ENCODE data around the gene STIMATE.

Gene STIMATE

DNA sequence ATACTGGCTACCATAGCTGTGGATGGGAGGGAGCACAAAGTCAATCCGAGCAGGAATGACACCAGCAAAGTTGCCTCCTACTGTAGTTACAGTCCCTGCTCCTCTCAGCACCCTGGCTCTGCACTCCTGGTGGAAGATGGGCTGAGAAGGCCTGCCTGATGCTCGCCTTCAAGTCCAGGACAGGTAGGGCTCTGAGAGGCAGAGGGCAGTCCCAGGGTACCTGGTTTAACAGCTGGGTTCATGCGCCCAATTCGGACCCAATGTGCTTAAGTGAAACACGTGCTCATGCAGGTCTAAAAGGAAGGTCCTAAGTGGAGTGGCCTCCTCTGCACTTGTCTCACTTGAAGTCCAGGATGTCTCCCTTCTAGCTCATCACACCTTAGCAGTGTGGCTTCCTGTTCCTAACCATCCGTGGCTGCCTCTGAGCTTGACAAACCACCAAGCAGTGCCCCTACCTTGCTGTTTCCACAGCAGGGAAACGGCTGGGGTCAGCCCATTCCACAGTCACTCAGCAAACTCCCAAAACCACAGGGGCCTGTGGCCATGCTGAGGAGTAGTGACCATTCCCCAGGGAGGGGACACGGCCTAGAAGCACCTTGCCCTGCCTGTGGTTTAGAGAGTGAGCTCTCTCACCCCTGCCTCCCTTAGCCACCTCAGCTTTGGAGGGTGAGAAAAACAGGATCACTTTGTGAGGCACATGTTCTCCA is 58.6 kb downstream of the STIMATE start:
- no peak for DNase-seq

DNA sequence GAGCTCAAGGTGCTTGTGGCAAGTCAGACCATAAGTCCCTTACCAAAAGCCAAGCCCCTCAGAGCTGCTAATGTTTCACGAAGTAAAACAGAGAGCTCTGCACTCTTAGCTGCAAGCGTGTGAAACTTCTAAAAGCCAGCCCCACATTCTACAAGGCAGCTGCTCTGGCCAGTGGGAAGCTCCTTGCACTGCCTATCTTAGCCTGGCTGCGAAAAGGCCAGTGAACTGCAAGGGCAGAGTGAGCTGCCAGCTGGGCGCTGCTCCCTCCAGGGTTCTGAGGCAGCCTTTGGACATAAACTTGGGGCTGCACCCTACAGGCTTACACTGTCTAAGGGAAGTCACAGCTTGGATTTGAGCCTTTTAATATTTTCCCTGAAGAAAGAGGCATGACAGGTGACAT is 60.4 kb downstream of the STIMATE start:
- DNase-seq = no peak

DNA sequence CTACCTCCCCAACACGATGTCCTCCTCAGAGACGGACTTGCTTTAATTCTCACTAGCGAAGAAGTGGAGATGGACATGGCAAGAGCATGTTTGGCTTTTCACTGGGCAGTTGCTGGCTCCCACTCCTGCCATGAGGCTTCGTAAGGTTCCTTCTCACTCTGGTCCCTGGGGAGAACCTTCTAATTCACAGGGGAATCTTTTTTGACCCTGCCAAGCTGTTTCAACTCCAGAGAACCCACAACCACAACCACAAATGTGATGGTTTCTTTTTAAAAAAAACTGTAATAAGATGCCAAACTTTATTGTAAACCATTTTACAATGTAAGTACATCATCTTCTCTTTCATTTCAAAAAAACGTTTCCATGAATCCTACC is 60.9 kb downstream of the STIMATE start:
- no peak for DNase-seq

DNA sequence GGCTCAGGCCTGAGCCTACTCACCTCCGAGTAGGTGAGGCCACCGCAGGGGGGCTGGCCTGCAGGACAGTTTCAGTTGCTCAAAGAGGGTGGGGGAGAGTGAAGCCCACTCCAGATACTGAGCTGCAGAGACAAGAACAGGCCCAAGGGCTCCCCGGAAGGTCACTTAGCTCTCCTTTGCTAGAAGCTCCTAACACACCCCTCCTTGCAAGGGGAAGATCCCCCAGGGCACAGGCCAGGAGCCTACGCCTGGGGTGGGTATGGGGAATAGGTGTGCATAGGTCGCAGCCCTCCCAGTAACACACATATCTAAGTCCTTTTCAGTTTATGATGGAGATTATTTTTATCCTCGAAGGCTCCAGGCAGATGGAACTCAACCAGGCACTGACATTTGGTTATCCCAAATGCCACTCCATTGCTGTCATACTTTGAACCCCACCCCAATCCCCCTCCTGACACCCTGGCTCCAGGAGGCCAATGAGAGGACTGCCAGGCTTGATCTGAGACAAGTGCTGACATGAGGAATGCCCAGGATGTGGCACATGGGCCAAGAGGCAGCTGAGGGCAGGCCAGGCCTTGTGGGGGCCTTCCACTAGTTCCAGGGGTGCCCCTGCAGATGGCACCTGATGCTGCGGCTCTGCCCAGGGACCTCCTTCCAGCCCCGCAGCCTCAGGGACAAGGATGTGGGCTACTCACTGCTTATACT is 61.4 kb downstream of the STIMATE start:
- DNase-seq = no peak

DNA sequence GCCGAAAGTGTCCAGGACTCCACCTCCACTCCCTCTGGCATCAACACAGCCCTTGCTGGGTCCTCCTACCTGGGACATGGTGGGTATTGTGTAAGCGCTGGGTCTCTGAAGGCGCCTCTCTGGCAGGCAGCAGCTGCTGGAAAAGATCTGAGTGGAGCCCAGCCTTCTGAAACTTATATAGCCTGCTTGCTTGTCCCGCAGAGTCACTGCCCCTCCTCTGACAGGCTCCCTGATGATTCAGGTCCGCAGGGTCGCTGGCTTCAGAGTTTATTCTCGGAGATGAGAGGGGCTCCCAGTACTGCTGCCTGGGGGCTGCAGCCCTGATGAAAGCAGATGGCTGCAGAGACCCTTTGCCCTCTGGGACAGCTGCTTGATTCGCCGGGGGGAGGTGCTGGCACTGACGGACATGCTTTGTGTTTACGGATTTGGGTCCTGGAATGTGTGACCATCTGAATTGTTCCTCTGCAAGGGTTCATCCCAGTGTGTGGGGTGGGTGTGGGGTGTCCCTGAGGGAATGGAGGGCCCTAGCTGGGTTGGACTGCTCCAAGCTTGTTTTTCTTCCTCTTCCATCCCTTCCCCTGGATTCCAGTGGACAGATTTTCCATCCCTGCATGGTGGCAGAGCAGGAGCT is 62.4 kb downstream of the STIMATE start, which contains the start of gene MUSTN1:
MUSTN1 (minus strand) TSS at position 149 of the 631 bp plus-strand sequence; CDS start at position 78, 71 bp downstream.
- no peak for DNase-seq

DNA sequence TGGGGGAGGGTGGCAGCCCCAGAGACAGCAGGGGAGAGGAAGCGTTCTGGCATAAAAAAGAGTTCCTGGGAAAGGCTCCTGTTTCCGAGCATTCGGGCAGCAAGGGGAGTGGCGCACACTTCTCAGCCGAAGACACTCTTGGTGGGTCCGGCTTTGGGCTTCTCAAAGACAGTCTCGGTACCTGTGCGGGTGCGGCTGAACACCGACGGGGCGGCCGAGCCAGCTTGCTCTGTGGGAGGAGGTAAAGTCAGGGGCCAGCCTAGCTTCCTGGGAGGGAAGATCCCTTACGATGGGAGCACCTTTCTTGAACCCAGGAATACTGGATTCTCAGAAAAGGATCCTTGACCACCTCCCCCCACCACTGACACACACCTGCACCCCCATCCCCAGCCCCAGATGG is 64.1 kb downstream of the STIMATE start:
- no peak for DNase-seq

DNA sequence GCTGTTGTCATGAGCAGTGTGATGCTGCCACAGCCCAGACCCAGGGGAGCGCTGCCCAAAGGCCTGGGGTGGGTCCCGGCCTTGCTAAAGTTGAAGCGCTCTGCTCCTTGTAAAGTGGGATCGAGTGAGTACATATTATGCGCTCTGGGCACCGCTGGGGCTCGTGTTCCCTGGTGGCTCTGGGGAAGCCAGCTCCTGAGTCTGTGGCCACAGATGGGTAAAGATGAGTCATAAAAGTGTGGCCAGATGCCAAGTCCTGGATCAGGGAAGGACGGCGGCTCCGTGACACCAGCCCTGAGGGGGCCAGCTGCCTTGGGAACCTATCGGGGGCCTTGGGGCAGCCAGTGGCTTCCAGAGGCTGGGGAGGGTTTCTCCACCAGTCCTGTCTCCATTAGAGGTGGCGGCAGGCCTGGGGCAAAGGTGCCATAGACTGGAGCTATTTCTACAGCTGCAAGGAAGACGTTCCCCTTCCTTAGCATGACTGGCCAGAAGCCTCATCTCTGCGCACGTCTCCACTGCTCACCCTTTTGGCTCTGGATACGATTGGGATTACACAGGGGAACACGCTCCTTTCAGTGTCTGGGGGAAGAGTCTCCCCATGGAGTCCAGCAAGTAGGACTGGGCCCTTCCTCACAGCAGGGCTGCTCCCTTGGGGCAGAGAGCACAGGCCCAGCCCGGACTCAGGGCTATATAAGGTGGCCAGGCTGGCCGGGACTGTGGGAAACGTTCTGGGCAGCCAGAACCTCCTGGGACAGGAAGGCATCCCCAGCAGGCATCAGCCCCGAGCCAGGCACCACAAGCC is 65.6 kb downstream of the STIMATE start:
- no peak for DNase-seq

DNA sequence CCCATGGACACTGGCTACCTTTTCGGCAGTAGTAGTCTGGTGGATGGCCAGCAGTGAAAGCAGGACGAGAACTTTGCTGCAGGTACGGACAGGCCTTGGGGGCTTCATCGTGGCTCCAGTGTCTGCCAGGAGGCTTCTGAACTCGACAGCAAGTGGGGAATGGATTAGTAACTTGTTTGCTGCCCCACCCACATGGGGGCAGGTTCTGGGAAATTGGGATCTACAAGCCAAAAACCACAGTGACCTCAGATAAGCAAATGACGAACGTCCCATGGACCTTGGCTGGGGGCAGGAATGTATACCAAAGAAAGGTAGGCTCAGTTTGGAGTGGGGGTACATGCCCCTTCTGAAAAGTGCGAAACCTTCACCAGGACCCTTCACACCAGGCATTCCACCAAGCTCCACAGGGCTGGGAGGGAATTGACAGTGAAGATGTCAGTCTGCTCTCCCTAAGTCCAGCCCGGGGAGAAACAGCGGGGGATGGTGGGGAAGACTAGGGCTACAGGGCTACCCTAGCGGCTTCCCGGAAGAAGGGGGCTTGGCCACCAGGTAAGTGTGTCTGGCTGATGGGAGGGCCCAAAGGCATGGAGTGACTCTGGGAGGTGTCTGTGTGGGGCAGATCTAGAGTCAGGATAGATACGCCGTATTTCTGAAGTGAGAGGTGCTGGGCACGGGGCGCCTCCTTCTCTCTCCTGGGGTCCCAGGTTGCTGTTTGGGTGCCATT is 66.7 kb downstream of the STIMATE start, which contains the start of gene ITIH4:
ITIH4 (minus strand) TSS at position 138 of the 724 bp plus-strand sequence; CDS start at position 108, 30 bp downstream.
- DNase-seq = no peak

DNA sequence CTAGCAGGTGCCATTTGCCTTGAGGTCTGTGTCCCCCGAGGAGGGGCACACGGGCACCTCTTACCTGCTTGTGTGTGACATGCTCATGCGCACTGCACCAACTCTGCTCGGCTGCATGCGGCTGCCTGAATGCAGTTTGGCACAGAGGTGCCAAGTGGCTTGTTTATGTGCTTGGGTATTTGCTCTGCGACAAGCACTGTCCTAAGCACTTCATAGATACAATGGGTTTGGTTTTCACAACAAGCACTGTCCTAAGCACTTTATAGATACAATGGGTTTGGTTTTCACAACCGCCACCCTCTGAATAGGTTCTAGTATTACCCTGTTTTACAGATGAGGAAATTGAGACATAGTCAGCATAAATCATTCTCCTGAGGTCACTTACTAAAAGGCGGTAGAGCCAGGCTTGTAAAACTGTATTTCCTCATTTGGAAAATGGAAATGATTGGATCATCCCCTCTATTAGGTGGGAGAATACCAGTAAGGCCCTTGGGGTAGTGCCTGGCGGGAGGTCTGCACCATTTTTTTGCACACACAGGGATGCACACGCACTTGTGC is 67.4 kb downstream of the STIMATE start:
- no peak for DNase-seq

DNA sequence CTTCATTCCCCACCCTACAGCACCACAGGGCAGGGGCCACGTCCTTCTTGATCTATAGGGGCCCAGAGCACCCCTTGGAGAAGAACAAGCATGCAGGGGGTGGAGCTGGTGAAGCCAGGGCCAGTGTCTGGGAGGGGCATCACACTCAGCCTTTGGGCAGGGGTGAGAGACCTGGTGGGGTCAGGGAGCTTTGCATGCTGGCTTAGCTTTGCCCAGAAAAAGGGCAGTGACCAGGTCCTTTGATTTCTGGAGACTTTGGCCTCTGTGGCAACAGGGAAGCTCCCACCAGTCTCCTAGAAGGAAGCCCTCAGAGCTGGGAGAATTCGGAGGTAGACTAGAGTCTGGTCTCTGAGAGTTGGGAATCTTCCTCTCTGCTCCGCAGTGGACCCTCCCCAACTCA is 67.9 kb downstream of the STIMATE start:
- DNase-seq = no peak

DNA sequence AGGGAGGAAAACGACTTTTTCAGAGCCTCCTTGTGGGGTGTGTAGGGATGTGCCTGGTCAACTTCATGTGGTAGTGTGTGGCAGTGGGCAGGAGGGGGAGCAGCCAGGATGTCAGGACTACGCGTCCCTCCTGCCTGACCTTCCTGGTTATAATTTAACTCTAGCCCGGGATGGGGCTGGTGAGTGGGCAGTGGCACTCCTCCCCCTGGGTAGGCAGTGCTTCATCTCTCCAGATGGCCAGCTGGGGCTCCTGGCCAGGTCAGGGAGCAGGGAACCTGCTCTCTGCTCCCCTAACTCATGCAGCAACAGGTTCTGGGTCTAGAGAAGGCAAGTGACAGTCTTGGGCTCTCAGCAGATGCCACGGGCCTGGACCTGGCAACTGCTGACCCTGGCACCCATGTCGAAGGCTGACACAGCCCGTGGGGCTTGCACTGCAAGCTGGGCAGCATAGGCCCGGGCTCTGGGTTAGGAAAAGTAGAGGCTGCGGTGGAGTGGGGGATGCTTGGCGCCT is 69.4 kb downstream of the STIMATE start:
- DNase-seq = no peak

DNA sequence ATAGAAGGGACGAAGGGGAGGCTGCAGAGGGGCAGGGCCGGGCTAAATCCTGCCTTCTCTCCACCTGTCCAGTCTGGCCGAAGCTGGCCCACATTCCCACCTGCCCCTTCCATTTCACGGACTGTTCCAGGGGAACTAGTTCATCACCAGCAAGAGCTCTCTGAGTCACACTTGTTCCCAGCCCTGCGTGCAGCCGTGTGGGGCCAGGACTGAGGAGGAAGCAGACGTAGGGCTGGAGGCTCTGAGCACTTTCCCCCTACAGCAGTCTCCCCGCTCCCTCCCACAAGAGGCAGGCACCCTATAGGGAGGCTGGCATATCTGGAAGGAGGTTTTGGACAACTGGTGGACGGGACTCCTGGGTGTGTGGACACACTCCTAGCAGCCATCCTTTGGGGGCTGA is 69.9 kb downstream of the STIMATE start:
- no peak for DNase-seq

DNA sequence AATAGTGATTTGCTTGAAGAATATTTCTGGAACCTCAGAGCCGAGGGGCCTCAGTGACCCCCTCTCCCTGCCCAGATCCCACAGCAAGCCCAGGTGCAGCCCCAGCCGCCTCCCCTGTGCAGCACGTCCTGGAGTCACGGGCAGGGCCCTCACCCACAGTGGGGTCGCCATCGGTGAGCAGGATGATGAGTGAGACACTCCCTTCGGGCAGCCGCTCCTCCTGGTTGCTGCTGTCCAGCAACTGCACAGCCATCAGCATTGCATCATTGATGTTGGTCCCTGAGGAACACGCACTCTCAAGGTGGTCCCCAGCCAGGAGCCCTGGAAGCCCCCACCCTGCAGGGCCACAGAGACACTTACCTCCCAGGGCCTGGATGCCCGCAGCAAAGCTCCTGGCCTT is 73.3 kb downstream of the STIMATE start:
- DNase-seq = no peak

DNA sequence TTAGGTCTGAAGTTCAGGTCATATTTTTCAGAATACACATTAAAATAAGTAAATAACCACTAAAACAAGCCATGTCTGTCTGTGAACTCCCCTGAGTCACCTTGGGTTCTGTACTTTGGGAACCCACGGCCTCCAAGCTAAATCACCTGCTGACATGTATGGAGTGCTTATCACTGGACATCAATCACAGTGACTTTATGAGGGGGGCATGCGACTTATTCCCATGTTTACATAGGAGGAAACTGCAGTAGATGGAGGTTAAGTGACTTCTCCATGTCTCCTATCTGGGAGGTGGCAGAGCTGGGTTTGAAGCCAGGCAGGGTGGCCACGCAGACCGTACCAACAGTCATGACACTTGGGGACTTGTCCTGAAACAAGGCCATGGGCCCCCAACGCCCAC is 75.0 kb downstream of the STIMATE start:
- DNase-seq = no peak

DNA sequence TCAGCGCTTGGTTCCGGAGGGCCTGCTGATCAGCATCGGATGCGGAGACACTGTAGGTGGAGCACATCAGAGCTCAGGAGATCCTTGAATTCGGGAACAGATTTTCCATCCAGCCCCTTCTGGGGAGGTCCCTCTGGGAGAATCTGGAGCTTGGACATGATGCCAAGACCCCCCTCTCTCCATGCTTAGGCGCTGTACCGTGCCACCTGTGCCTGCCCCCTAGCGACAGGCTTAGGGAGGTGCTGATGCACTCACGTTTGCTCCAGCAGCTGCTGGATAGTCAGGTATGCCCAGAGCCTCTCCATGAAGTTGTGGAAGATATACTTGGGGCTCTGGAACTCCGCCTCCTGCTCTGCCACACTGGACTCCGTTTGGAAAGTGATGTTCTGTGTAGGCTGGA is 76.6 kb downstream of the STIMATE start:
- no peak for DNase-seq

DNA sequence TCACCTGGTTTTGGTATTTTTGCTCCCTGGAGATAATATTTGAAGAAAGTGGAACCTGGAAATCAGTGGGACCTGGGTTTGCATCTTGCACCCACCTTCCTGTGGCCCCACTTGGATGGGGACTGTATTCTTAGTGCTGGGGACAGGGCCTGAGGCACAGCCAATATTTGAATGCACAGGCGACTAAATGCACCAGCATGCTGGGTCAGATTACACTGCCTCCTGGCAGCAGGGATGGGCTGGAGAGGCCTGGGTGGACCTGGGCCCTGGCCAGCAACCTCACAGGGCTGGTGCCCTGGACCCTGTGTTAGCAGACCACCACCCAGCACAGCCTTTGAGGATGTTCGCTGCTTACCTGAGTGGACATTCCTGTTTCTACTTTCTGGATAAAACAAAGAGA is 77.4 kb downstream of the STIMATE start:
- DNase-seq = no peak

DNA sequence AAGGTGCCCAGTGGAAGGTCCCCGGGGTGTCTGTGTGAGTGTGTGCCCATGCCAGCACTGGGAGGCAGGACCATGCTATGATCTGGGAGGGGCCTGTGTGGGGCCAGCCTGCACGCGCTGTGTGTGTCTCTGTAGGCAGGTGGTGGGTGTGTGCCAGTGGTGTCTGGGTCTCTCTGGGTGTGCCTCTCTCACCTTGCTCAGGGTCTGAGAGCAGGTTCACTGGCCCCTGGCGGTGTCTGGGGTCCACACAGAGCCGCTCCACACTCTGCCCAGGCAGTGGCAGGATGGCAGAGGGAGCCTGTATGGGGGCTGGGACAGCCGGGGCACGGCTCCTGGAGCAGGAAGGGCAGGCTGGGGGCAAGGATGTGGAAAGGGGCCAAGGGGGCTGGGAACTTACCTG is 79.5 kb downstream of the STIMATE start:
- DNase-seq = no peak

DNA sequence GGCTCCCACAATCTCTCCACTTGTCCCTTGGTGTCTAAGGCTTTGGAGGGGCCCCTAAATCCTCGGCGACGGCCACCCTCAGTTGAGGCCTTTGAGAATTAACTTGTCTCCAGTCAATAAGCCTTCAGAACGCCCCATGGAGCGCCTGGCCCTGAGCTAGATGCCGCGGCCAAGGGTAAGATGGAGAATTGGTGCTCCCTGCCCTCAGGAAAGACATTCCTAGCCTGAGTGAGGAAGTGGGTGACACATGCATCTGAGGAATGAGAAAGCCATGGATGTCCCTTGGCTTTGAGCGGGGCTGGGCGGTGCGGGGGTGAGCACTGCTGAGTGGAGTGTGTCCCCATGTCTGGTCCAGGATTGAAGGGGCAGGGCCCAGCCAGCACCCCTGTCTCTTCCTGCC is 80.1 kb downstream of the STIMATE start:
- no peak for DNase-seq

DNA sequence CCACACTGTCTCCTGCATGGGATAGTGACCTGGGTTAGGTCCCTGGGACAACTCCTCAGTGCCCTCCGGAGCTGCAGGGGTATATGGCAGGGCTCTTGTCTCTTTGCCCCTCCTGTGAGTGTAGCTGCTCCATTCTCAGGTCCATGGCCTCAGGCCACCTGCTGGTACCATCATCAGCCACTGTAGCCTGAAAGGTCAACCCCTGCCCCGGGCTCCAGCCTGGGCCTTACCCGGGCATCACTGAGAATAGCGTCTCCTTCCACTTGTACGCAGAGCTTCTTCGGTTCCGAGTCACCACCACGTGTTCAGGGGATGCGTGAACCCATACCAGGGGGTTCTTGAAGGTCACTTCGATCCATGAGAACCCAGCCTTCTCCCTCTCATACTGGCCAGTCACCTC is 80.7 kb downstream of the STIMATE start:
- no peak for DNase-seq

DNA sequence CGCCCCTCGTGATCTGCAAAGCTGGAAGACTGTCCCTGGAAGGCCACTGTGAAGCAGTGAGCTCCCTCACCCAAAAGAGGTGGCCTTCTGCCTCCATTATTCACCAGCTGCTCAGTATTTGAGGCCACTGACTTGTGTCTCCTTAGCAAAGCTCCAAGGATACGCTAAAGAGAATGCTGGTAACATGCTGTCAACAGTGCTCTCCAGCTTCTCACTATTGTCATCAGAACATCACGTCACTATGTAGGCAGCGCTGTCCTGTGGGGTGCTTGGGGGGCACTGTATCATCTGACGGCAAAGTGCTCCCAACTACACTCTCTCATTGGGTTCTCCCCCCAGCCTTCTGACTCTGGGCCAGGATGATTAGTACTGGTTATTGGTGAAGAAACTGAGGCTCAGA is 81.1 kb downstream of the STIMATE start:
- DNase-seq = no peak

DNA sequence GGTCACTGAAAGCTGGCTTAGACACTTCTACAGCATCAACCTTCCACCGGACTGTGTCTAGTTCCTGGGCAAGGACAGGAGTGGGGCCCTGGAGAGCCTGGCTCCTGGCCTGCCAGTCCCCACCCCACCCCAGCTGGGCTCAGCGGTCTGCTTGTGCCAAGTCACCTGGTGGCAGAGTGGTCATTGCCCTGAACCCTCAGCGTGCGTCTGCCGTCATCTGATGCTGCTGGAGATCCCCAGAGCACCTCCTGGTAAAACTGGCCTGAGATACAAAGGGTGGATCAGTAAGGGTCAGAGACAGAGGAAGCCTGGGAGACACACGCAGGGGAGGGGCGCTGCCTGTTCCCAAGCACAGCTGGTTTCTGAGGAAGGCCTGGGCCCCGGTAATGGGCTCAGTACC is 83.5 kb downstream of the STIMATE start:
- DNase-seq = no peak

DNA sequence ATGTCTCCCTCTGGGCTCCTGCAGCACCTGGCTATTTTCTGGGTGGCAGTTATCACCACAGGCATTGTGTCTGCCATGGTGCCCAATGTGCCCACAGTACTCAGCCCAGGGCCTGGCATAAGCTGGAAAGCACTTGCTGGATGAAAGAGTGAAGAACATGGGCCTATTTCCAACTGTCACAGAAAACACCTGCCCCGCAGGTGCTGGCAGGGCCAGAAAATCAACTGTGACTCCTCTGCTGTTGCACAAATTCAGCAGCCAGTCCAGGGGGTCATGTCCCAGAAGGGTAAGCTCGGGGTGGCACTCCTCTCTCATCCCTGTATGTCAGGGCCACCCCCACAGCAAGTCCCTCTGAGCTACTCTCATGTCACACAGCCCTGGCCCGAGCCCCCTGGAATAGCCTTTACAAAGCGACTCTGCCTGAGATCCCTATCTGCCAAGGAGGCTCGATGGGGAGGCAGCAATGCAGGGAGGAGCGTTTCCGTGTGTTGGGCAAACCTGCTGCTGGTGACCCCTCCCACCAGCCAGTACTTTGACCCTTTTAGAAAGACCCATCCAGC is 85.8 kb downstream of the STIMATE start:
- DNase-seq = no peak
